ENCODE results near the gene AMPD3.

The AMPD3 gene

GRCh38 chr11:10484461-10485180, 29.6 kb downstream of the AMPD3 start:
- DNase-seq (ENCODE audit: low read depth), result no peak
- no peak overlapping the region for H3K4me3 ChIP-seq (ENCODE audit: low read depth, low read length)

- DNase-seq (ENCODE audit: low read depth), result no peak
- H3K4me3 ChIP-seq (ENCODE audit: low read depth, low read length), result no peak overlapping the region
These were observed 30.6 kb downstream of the AMPD3 start for GRCh38 chr11:10485646-10486045.

GRCh38 chr11:10486161-10486840, 31.2 kb downstream of the AMPD3 start:
- H3K4me3 ChIP-seq (ENCODE audit: low read depth, low read length), result no peak overlapping the region

GRCh38 chr11:10487002-10487647, 32.1 kb downstream of the AMPD3 start:
- no peak for DNase-seq (ENCODE audit: low read depth)
- no peak overlapping the region for H3K4me3 ChIP-seq (ENCODE audit: low read depth, low read length)

More at GRCh38 chr11:10486161-10486840, 31.2 kb downstream of the AMPD3 start:
- no peak for DNase-seq (ENCODE audit: low read depth)

- no peak for DNase-seq (ENCODE audit: low read depth)
- no peak overlapping the region for H3K4me3 ChIP-seq (ENCODE audit: low read depth, low read length)
These were observed 33.3 kb downstream of the AMPD3 start for GRCh38 chr11:10488121-10488933.

GRCh38 chr11:10488934-10489691, 34.0 kb downstream of the AMPD3 start:
- DNase-seq (ENCODE audit: low read depth), result no peak

GRCh38 chr11:10490032-10490397, 35.0 kb downstream of the AMPD3 start:
- no peak overlapping the region for H3K4me3 ChIP-seq (ENCODE audit: low read depth, low read length)
- no peak for DNase-seq (ENCODE audit: low read depth)

More at GRCh38 chr11:10488934-10489691, 34.0 kb downstream of the AMPD3 start:
- no peak overlapping the region for H3K4me3 ChIP-seq (ENCODE audit: low read depth, low read length)

GRCh38 chr11:10490398-10491241, 35.6 kb downstream of the AMPD3 start:
- H3K4me3 ChIP-seq (ENCODE audit: low read depth, low read length), result no peak overlapping the region
- DNase-seq (ENCODE audit: low read depth), result peak; percentile 90

GRCh38 chr11:10492084-10492483, 37.0 kb downstream of the AMPD3 start:
- DNase-seq (ENCODE audit: low read depth), result no peak
- H3K4me3 ChIP-seq (ENCODE audit: low read depth, low read length), result no peak overlapping the region

- no peak for DNase-seq (ENCODE audit: low read depth)
- no peak overlapping the region for H3K4me3 ChIP-seq (ENCODE audit: low read depth, low read length)
These were observed 38.1 kb downstream of the AMPD3 start for GRCh38 chr11:10493041-10493663.

- no peak overlapping the region for H3K4me3 ChIP-seq (ENCODE audit: low read depth, low read length)
- DNase-seq (ENCODE audit: low read depth), result no peak
These were observed 39.8 kb downstream of the AMPD3 start for GRCh38 chr11:10494636-10495463.

GRCh38 chr11:10495464-10495786, 40.4 kb downstream of the AMPD3 start:
- DNase-seq (ENCODE audit: low read depth), result no peak
- no peak overlapping the region for H3K4me3 ChIP-seq (ENCODE audit: low read depth, low read length)

- DNase-seq (ENCODE audit: low read depth), result no peak
- H3K4me3 ChIP-seq (ENCODE audit: low read depth, low read length), result no peak overlapping the region
These were observed 41.4 kb downstream of the AMPD3 start for GRCh38 chr11:10496296-10496936.

GRCh38 chr11:10497371-10498021, 42.4 kb downstream of the AMPD3 start:
- no peak overlapping the region for H3K4me3 ChIP-seq (ENCODE audit: low read depth, low read length)
- DNase-seq (ENCODE audit: low read depth), result no peak

- H3K4me3 ChIP-seq (ENCODE audit: low read depth, low read length), result no peak overlapping the region
- no peak for DNase-seq (ENCODE audit: low read depth)
These were observed 42.9 kb downstream of the AMPD3 start for GRCh38 chr11:10498022-10498400.
